Activated naive CD4-positive, alpha-beta T cell (primary cell): ENCODE measurements around the gene INTS1.
A peak's percentile ranks its signal among the peaks of the same experiment; 100 is the strongest.
"Not testable (repeated sequence)": the region's sequence is repeated elsewhere in the genome, so short reads cannot be mapped to it uniquely, and the experiment has no call there.

Experiments used
- DNase-seq, 4 experiments: peaks; one replicate each; lab custom pipeline; 2025; lab: John Stamatoyannopoulos, UW

The INTS1 gene

DNA sequence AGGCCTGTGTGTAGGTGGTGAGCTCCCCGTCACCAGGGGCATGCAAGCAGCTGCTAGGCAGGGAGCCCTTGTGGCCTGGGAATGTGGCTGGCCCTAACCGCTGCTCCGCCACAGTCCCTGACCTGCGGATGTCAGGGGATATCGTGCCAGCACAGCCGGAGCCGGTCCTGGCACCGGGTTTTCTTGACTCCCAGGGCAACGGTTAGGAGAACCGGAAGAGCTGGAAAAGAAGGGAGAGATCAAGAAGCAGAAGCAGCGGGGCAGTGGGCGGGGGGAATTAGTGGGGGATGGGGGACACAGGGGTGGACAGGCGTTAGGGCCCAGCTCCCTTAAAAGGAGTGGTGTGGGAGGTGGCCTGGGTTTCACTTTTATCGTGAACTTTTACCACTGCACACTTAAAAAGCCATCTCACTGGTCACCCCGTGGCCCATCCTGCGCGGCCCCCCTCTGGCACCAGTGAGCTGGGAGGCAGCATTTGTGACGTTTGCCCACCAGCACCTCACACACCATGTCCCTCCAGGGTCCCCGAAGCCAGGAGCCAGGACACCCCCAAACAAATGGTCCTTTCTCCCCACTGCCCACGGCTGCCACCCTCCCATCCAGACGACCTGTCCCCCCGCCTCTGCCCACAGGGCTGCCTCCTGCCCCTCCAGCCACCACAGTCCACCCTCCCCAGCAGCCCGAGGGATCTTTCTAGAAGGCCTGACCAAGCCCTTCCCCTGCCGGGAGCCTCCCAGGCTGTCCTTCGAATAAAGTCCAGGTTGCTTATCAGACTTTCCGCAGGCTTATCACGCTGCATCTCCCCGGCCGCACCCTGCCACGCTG lies 43.2 kb downstream of the INTS1 start:
- no peak for DNase-seq

DNA sequence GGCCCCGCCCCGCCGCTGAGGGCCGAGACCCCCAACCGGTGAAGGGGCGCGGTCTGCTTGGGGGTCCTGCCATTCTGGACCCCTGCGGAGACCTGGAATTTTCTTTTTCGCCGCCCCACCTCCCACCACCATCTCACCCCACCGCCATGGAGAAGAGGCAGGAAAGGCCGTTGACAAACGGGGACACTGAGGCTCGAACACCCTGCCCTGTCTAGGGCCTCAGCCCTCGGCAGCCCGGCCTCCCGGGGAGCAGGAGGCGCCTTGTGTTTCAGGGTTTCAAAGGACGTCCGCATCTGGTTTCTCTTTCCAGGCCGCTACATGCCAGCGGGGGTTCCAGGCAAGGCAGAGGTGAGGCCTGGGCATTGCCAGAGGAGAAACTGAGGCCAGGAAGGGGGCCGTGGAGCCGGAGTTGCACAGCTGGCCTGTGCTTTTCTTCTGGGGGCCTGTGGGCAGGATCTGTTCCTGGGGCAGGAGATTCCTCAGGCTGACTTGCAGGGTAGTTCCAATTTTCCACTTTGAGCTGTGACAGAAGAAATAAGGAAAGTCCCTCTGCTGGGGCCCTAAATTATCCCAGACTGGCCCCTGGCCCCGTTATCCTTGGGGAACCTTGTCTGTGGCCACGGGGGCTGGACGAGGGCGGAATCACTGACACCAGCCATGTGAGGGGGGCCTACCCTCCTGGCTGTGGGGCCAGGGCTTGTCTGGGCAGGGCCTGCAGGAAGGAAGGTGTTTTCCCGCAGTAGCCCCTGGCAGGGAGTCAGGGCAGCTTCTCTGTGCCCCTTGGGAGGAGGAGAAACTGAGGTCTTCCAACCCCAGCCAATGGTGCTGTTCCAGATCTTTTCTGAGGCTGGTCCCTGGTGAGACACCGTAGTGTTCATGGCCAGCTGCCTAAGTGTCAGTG lies 44.0 kb downstream of the INTS1 start:
- no peak for DNase-seq

DNA sequence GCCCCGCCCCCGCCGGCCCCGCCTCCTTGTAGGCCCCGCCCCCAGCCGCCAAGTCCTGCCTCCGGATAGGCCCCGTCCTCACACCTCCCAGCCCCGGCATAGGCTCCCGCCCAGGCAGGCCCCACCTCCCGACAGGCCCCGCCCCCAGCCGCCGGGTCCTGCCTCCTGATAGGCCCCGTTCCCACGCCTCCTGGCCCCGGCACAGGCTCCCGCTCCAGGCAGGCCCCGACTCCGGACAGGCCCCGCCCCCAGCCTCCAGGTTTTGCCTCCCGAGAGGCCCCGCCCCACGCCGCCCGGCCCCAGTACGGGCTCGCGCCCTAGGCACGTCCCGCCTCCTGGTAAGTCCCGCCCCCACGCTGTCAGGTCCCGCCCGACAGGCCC lies 44.7 kb downstream of the INTS1 start:
- peak; percentile 88 to 99 (median 96) for DNase-seq

DNA sequence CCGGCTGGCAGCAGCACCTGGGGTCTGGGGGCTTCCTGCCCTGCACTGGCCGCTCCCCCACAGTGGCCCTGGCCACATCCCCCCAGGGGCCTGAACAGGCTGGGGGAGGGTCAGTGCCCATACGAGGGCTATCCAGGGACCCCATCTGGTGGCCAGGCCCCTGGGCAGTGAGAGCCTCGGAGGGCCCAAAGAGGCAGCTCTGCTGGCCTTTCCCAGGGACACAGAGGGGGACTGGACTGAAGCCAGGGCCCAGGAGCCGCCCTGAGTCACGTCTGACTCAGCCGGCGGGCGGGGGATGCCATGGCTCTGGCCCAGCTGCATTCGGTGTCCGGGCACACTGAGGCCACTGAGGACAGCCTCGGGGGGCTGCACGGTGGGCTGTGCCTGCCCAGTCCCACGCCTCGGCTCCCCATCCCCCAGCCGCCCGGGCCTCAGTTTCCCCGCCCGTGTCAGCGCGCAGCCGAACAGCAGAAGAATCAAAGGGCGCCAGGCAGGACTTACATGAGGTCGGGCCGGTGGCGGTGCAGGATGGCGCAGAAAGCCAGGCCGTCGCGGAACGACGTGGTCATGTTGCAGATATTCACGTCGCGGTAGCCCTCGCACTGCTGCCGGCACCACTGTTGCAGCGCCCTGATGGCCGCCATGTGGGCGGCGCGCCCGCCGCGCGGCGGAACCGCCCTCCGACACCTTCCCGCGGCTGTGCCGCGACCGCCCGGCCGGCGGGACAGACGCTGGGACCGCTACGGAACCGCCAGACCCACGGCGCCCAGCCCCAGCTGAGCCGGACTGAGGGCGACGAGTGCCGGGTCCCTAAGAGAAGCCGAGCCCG lies 45.3 kb downstream of the INTS1 start, which contains the start of gene MICALL2:
Gene MICALL2 (minus strand): TSS at position 788 of the 829 bp plus-strand sequence. CDS start 144 bp downstream, at position 644.
- DNase-seq: no peak

DNA sequence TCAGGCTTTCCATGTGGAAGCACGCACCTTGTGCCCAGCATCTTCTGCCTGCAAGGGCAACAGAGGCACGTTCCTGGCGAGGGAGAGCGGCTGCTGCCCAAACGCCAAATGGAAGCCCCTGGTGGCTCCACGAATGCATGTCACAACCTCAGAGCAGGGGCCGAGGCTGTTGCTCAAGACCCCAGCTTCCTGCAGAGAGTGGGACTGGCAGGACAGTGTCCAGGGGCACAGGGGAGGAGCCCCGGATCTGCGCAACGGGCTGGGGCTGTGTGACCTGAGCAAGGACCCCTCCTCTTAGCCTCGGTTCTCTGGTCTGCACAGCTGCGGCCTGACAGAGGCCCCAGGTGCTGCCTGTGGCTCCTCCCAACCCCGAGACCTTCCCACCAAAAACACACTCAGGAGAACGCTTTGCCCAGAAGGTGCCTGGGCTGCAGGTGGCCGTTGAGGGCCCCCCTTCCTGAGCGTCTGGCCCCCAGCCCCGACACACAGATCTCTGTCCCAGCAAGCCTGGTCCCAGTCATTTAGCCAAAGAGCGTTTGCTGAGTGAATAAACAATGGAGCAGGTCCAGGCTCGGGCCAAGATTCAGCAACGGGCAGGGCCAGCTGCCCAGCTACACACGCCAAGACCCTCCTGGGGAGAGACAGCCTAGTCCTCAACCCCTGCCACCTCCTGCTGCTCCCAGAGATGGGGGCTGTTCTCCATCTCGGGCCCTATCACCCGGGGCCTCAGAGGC lies 46.1 kb downstream of the INTS1 start:
- DNase-seq: no peak

DNA sequence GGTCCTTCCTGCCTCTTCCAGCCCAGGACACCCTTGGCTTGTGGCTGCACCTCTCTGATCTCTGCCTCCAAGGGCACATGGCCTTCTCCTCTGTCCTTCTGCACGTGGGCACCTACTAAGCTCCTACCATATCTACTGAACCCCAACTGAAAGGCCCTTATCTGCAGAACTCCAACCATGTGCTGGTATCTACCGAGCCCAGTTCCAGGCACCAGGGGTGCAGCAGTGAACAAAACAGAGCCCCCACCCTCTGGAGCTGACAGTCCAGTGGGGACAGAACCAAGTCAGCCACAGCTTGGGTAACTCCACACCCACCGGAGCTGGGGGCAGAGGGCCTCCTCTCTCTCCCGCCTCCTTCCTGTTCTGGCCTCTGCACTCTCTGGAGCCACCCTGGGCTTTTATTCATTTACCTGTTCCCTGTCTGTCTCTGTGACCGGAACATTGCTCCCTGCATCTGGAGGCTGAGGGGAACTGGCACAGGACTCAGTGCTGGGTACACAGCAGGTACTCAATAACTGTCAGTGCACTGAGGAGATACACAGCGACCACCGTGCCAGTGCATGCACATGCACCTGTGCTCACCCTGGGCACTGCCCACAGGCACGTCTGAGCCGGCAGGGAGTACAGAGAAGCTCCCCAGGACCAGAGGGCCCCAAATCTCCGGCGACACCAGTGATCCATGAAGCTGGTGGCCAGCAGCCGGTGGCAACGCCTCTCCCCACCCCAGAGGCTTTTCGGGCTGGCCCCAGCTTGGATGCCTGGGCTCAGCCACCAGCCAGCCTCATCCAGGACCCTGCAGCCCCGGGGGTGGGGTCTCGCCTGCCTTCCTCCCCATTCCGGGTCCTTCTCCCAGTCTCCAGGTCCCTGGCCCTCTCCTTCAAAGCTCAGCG lies 46.9 kb downstream of the INTS1 start:
- no peak for DNase-seq

DNA sequence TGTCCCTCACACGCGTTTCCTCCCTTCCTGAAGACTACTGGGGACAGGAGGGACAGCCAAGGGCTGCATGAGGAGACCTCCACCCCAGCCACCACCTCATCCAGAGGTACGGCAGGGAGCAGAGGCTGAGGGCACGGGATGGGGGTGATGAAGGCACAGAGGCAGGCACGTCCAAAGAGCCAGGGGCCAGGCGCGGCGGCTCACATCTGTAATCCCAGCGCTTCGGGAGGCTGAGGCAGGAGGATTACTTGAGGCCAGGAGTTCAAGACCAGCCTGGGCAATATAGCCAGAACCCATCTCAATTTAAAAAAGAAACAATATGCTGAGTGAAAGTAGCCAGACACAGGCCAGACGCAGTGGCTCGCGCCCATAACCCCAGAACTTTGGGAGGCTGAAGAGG lies 48.2 kb downstream of the INTS1 start:
- DNase-seq: no peak

DNA sequence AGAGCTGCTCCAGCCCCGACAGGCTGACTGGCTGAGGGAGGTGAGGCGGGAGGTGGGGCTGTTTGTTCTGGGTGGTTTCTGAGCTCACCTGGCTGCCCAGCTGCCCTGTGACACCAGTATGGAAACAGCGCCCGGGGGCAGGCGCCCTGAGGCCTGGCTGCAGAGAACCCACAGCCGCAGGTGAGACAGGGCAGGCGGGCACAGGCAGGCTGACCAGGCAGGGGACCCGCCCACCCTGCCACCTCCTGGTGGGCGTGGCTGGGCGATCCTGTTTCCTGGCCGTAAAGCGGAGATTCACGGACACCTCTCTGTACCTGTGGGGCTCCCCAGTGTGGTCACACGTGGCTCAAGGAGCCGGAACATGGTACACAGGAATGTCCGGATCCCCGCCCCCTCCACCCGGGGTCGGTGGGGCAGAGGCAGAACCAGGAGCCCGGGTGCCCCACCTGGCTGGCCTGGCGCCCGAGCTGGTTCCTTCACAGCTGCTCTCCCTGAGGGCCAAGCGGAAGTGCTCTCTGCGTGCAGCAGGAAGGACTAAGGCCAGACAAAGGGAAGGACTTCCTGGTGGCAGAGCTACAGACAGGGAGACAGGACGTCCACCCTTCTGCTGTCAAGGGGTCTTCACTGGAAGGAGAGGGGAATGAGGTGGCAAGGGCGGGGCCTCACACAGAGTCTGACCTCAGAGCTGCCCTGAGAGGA lies 48.8 kb downstream of the INTS1 start:
- no peak for DNase-seq

DNA sequence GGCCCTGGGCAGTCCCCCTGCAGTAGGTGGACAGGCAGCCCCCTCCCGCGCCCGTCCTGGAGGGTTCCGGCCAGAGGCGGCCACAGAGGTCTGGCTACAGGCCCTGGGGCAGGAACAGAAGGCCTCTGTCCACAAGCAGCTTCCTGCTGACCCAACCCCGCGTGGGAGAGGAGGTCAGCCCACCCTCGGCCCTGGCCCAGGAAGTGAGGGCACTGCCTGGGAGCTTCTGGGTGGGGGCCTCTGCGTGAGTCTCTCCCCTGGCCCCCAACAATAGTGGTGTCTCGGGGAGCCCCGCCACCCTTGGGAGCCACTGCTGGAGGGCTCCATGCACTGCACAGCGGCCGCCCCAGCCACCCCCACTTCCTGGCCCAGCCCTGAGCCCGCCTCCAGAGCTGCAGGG lies 49.6 kb downstream of the INTS1 start:
- no peak for DNase-seq

DNA sequence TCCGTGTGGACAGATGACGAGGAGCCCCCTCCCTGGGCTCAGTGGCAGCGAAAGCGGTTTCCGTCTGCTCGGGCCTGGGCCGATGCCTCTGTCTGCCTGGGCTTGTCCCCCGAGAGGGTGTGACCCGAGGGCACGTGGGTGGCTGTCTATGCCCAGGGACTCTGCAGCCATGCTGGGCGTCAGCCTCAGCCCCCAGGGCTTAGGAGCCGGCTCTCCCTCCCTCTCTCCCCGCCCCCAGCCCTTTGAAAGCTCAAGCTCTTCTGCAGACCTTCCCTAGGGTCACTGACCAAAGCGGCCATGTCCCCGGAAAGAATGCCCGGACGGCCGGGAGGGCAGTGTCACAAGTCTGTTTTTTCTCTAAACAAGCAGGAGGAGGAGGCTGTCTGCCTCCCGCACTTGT lies 52.0 kb downstream of the INTS1 start:
- no peak for DNase-seq

DNA sequence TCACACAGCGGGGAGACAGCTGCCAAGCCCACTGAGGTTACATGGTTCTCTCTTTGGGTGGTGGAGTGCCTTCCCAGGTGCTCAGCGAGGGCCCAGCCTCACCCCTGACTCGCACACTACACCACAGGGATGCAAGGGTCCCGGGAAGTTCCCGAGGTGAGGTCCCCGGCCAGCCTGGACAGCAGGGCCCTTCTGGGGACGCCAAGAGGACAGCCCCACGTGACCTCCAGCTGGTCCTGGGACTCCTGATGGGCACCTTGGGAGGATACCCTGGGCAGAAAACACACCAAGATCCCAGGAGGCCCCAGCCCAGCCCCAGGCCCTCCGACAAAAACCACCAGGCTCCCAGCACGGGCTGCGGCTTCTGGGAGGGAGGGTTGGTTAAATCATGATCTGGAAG lies 53.2 kb downstream of the INTS1 start:
- DNase-seq: no peak

DNA sequence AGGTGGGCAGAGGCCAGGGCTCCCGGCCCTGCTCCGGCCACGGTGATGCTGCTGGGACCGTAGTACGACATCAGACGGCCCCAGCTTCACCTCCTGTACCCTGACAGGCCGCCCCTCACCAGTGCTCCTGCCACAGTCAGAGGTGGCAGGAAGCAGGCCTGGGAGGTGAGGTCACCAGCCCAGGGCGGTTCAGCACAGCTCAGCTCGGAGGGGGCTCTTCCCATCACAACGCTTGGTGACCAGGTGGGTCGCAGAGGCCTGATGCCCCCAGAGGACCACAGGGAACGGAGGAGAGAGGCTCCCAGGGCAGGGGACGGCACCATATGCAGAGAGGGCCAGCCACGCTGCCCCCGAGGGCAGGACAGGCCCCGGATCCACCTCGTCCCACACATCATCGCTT lies 53.8 kb downstream of the INTS1 start:
- DNase-seq: no peak

DNA sequence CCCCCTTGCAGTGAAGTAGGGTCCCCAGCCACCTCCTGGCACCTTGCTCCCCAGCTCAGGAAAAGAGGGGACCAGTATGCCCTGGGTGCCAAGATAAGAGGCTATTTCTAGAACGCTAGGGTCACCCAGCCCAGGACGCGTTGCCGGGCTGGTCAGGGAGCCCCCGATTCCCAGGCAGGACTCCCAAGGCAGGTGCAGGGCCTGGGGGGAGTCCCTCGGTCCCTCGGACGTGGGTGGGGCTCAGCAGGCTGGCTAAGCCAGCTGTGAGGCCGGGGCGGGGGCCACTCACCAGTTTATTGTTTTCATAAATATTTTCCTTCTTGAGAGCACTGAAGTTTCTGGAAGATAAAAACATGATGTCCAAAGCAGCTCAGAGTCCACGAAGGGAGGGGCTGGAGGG lies 54.2 kb downstream of the INTS1 start:
- DNase-seq: no peak

DNA sequence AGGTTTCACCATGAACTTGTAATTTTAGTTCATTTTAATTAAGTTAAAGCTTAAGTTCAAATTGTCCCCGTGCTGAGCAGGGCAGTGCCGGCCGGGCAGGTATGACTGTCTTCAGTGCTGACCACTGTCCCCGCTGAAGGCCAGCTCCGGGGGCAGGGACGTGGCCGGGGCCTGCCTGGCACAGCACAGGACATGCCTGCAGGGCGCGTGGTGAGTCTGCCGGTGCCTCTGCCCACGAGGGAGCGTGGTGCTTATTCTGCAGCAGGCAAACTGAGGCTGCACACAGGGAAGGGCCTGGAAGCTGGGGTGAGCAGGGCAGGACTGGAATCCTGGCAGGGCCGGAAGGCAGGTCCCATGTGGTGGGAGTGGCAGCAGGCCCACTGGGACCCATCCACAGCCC lies 54.7 kb downstream of the INTS1 start:
- DNase-seq: no peak

DNA sequence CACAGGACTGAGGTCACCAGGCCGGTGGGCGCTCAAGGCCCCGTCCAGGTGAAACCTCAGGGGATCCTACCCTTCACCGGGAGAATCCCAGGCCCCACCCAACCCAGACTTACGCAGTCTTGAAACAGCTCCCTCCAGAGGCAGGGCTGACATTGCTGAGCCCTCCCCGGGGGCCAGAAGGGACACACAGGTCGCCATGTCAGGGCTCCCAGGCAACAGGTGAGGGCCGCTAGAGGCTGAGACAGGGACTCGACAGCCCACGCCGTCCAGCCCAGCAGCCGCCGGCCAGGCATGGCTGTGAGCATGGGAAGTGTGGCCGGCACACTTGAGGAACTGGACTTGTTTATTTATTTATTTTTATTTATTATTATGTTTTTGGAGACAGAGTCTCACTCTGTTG lies 55.2 kb downstream of the INTS1 start:
- no peak for DNase-seq

DNA sequence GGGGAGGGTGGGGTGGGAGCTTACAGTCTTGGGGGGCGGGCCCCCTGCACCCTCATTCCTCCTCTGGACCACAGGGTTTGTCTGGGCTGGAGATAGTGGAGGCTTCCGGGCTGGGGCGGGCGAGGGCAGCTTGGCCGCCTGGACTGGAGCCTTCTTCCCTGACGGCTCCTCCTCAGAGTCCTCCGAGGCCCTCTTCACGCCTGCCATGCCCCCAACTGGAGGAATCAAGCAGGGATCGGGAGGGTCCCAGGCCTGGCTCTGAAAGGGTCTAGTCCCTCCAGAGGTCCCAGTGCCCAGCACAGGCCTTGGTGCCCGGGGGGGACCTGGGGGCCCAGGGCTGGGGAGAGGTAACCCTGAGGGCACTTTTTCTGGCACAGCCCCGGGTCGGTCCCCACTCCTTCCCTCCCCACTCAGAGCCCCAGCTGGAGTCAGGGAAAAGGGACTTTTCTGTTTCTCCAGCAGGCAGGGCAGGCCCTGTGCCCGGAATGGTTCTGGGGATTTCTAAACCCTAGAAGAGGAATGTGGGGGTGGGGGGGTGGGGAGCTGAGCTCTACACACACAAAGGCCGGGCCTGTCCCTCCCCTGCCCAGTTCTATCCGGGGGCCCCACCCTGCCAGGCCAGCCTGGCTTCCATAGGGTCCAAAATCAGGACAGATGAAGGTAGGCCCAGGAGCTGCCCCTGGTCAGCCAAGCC lies 56.5 kb downstream of the INTS1 start:
- no peak for DNase-seq

DNA sequence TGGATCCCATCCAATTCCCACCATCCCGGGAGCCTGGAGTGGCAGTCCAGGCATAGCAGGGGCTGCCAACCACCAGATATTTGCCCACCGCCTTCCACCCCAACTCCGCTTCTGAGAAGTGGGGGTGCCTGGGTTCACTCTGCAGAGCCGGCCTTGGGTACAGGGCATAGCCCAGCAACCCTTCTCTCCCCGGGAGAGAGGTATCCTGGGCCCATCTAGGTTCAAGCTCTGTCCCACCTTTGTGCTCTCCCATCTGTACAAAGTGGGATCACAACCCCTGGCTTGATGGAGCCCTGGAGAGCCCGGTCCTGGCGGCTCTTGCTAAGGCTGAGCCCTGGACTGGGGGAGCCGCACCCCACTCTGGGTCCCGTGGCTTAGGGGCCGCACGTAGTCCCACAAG lies 57.1 kb downstream of the INTS1 start:
- DNase-seq: no peak

DNA sequence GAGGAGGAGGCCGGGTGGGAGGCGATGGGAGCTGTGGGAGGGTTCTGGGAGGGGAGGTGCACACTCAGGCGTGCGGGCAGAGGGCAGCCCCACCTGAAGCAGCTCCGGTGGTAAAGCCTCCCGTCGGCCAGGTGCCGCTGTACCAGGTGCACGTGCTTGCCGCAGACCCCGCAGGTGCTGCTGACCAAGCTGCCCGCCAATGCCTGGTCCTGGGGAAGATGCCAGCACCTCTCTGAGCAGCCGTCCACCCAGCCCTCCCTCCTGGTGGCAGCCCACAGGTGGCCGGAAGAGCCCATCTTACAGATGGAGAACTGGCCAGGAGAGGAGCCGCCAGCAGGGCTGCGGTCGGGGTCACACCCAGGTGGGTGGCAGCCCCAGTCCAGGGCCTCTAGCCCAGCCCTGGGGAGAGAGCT lies 57.6 kb downstream of the INTS1 start:
- no peak for DNase-seq

DNA sequence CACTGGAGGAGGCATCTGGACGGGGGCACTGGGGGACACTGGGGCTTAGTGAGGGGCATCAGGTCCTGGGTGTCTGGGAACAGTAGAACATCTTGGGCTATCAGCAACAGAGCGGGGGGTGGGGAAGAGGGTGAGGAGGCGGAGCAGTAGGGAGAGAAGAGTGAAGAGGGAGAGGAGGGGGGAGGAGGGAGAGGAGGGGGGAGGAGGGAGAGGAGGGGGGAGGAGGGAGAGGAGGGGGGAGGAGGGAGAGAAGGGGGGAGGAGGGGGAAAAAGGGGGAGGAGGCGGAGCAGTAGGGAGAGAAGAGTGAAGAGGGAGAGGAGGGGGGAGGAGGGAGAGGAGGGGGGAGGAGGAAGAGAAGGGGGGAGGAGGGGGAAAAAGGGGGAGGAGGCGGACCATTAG lies 58.2 kb downstream of the INTS1 start:
- DNase-seq: not testable (repeated sequence)
